ENCODE results near the gene CYP11A1.

CYP11A1 gene

DNA sequence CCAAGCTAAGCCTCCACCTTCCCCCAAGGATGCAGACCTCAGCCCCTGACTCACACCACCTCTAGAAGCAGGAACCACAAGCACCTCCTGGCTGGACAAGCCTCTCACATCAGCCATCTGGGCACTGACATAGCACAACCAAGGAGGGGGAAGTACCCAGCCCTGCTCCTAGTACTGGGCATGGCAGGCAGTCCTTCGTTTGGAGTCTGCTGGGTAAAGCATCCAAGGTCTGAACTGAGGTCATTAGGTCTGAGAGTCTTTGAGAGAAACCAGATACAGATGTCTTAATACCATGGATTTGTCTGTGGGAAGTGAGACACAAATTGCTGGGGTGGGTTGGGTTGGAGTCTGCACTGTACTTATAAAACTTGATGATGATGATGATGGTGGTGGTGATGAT, 69.6 kb downstream of the CYP11A1 start:
- no peak overlapping the region for H3K4me3 ChIP-seq (ENCODE audit: low read length)

GRCh38 chr15:74295800-74296199, 71.6 kb downstream of the CYP11A1 start:
- H3K4me3 ChIP-seq (ENCODE audit: low read length), result no peak overlapping the region
- no peak for TF ChIP-seq ZNF274 (IDR thresholded peaks at IDR 0.05; ENCODE audit: low read depth, low read length)

More for the DNA sequence above, 69.6 kb downstream of the CYP11A1 start:
- no peak for TF ChIP-seq ZNF274 (IDR thresholded peaks at IDR 0.05; ENCODE audit: low read depth, low read length)

- TF ChIP-seq ZNF274 (IDR thresholded peaks at IDR 0.05; ENCODE audit: low read depth, low read length), result no peak
- no peak overlapping the region for H3K4me3 ChIP-seq (ENCODE audit: low read length)
Measured at GRCh38 chr15:74294010-74294409, 73.4 kb downstream of the CYP11A1 start.

- no peak for TF ChIP-seq ZNF274 (IDR thresholded peaks at IDR 0.05; ENCODE audit: low read depth, low read length)
- no peak overlapping the region for H3K4me3 ChIP-seq (ENCODE audit: low read length)
Measured at GRCh38 chr15:74293021-74293810, 74.2 kb downstream of the CYP11A1 start.

- H3K4me3 ChIP-seq (ENCODE audit: low read length), result no peak overlapping the region
- TF ChIP-seq ZNF274 (IDR thresholded peaks at IDR 0.05; ENCODE audit: low read depth, low read length), result no peak
Measured at GRCh38 chr15:74291101-74292071, 76.1 kb downstream of the CYP11A1 start.

GRCh38 chr15:74290645-74291044, 76.8 kb downstream of the CYP11A1 start:
- TF ChIP-seq ZNF274 (IDR thresholded peaks at IDR 0.05; ENCODE audit: low read depth, low read length), result no peak
- H3K4me3 ChIP-seq (ENCODE audit: low read length), result no peak overlapping the region

GRCh38 chr15:74289671-74290070, 77.8 kb downstream of the CYP11A1 start:
- H3K4me3 ChIP-seq (ENCODE audit: low read length), result no peak overlapping the region
- no peak for TF ChIP-seq ZNF274 (IDR thresholded peaks at IDR 0.05; ENCODE audit: low read depth, low read length)

Data from GM08714 (cell line).